ENCODE results near the gene MRPS21.

- no peak for TF ChIP-seq TAF1 (IDR thresholded peaks at IDR 0.05; ENCODE audit: borderline replicate concordance, low read depth, low read length)
- no peak for TF ChIP-seq POLR2AphosphoS5 (IDR thresholded peaks at IDR 0.05; ENCODE audit: low read depth, low read length)
- no peak for TF ChIP-seq POLR2A (IDR thresholded peaks at IDR 0.05; ENCODE audit: low read depth, low read length)
These were observed 18.1 kb downstream of the MRPS21 start for GRCh38 chr1:150311762-150312161.

All from GM12892 (cell line).